Stimulated activated CD4-positive, alpha-beta T cell treated with anti-CD3 and anti-CD28 coated beads, Interleukin-1b, Interleukin-23, amount 100 ng/mL, for 4 hours (primary cell): ENCODE data around the gene ADISSP.

Experiments
- DNase-seq, 2 donors: peaks; one replicate each; pipeline ENCODE4 v3.0.0-alpha.2; 2020; ENCODE audit warnings: low read depth in 2 of 2

ADISSP gene

DNA sequence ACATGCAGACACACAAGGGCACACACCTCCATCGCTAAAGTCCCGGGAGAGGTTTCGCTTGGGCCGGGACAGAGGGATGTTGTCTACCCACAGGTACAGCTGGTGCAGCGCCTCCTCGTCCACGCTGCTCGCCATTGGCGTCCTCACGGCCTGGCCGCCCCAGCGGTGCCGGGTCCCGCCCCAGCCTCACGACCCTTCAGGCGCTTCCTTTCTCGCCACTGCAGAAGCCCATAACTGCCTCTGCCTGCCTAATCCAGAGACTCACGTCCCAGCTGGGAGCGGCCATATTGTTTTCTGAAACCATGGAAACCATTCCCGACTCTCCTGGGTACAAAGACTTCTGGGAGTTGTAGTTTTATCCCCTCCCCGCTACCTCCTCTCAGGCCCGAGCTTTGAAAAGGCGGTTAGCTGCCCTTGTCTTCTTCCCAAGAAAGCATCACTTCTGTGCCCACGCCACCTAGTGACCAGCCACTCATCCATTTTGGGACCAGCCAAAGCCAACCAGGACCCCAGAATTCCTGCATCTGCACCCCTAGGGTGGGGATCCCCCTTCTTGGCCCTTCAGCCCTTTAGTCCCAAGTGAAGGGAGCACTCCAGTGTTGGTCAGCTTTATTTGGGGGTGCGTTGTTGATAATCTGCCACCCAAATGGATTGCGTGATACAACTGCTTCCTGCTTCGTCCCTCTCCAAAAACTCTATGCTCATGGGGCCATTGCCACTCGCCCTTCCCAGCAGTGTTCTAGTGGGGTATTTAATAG lies 13.8 kb upstream of the ADISSP start, which contains the start of gene SPEF1:
Gene SPEF1, minus strand, starts transcription at position 296 of the 758 bp plus-strand sequence. Its CDS starts 161 bp downstream, at position 135.
- peak in 1 of 2 donors; percentile 24 for DNase-seq

GRCh38 chr20:3778976-3779375 lies 11.4 kb upstream of the ADISSP start:
- no peak for DNase-seq

DNA sequence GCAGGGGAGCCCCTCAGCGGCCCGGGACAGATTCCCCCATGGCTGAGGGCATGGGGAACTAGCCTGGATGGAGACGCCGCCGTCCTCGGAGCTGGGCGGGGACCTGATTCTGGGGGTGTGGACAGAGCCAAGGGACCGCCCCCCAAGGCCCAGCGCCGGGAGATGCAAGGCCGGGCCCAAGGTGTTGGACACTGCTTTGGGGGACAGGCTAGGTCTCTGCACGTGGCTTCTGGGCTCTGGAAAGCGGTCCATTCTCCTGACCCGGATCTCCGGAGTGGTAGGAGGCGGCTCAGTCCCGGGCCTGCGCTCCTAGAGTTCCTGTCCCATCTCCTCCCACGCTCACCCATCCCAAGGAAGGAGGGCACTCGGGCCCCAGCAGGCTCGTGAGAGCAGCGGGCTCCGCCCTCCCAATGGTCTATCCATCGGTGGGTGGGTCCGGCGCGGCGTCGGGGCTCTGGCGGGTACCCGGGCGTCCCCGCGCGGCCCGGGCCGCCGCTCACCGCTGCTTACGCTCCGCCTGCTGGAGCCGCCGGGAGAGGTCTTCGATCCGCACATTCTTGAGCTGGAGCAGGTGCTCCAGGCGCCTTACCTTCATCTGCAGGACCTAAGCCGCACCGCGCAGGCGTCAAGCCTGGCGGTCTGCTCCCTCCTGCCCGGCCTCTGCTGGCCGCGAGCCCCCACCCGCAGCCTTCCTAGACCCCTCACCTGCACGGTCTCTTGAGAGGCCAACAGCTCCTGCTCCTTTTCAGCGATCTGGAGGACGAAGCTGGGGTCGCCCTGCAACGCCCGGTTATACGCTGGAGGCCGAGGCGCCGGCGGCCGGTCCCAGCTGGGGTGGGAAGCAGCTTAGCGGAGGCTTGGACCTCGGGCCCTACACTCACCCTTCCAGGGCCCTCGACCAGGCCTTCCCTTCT lies 10.4 kb upstream of the ADISSP start:
- DNase-seq = peak in 1 of 2 donors; percentile 52

DNA sequence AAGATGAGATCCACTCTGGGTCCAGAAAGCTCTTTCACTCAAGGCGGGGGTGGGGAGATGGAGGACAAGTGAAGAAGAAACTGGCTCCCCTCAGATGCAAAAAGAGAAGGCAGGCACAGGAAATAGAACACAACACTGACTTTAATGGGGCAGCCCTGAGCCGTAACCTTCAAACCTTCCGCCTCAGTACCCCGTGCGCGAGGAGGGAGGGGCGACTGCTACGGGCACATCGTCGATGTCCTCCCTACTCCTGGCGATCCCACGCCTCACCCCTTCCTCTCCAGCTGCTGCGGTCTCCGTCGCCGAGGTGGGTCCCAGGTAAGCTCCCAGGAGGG lies 9.8 kb upstream of the ADISSP start:
- DNase-seq = no peak

GRCh38 chr20:3775457-3776108 lies 8.0 kb upstream of the ADISSP start:
- no peak for DNase-seq

- DNase-seq = no peak
Observed at GRCh38 chr20:3771552-3772058, 4.1 kb upstream of the ADISSP start.

DNA sequence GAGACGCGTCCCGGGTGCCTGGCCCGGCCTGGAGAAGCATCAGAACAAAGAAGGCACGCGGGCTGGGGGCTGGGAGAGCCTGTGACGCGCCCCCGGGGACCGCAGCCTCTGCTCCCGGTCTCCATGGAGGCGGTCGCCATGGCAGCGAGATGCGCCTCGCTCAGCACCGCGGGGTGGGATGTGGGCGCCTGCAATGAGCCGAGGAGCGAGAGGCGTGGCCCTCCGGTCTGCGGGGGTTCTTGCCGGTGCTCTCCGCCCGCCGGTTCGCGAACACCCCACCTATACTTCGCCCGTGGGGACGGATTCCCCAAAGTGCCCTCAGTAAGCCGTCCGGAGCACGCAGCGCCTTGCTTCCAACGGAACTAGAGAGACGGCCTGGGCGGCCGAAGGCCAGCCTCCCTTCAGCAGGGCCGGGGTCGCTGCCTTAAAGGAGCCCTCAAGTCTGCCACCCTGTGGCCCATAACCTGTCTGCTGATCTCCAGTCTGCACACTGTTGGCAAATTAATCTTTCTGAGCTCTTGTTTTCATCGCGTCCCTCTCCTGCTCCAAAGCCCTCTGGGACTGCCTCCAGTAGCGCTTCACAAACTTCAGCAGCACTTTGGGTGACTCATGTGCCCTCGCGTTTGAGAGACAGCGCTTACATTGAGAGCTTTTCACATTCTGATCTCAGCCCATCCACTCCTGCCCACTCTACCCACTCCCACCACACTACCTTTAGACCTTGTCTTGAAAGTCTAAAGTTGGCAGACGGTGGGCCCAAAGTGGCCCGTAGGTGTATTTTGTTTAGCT lies 983 bp upstream of the ADISSP start:
- peak; percentile 65 to 70 for DNase-seq

- DNase-seq = no peak
Observed at GRCh38 chr20:3767110-3767426, 485 bp downstream of the ADISSP start.

DNA sequence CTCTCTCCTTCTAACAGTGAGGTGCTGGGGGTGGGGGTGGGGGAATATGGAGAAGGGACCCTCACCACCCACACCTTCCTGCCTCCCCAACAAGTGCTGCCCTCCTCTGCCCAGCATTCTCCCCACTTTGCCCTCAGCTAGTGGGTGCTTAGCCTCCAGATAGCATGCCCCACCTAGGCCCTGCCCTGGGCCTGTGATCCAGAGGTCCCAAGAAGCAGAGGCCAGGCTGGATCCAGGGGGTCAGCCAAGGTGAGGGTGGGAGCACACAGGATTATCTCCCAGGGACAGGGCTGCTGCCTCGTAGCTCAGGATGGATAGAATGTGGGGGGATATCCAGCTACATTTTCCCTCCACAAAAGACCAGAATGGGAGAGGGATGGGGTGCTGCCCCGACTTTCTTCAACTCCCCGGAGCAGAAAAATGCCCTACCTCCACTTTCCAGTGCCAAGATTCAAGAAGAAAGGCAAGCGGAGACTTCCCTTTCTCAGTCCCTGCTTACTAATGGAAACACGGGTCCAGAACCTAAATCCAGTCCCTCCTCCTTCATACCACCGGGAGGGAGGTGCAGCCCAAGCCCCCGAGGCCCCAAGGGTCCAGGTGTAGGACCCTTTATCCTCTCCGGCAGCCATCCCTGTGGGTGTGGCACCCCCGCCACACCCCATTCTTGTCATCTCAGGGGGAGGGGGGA lies 987 bp downstream of the ADISSP start:
- no peak for DNase-seq

GRCh38 chr20:3765171-3765882 lies 2.2 kb downstream of the ADISSP start:
- DNase-seq = no peak

DNA sequence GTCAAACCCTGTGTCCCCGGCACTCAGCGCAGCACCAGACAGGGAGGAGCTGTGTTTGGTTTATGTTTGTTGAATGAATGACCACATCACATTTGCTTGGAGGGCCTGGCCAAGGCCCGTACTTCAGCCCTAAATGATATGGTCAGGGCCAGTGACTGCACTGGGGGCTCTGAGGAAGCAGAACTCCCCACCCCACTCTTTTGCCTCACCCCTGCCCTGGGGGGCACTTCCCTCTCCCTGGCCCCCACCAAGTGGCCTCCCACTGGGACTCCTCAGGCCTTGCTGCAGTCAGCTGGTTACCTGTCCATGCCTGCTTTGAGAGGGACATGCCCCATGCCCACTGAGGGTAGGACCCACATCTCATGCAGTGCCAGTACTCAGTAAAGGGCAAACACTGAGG lies 2.9 kb downstream of the ADISSP start:
- no peak for DNase-seq

GRCh38 chr20:3763671-3764601 lies 3.6 kb downstream of the ADISSP start:
- DNase-seq = no peak

- DNase-seq = no peak
Observed at GRCh38 chr20:3760655-3761348, 6.8 kb downstream of the ADISSP start.

DNA sequence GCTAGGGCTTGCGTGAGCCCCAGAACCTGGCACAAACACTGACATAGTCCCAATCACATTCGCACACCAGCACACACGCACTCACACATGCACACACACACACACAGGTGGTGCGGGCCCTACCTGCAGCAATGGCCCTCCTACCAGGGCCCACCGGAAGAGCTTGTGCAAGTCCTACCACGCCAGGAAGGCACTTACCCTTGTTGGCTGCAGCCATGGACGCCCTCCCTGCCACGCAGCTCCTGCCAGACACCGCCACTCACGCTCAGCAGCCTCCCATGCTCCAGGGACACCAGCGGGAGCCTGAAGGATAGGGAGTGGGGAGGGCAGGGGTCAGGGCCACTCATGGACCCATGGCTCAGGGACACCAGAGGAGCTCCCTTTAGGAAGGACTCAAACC lies 7.7 kb downstream of the ADISSP start:
- no peak for DNase-seq

DNA sequence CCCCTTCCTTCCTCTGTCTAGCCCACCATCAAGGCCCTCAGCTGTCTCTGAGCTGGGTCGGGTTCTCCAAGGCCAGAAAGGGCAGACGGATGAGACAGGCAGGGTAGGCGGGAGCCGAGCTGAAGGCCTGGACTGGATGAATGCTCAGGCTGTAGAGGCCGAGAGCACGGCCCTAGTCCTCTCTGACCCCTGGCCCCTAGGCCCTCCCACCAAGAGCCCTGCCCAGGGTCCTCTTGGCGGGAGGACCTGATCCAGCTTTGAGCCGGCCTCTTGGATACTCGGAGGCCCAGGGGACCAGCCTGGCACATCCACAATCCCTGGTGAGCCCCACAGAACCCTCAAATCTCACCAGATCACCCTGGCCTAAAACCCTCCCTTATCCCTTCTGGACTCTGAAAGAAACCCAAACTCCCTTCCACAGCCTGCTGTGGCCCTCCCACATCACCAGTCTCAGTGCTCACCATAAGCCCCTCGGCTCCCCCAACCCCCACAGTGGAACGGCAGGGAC lies 8.2 kb downstream of the ADISSP start:
- no peak for DNase-seq

GRCh38 chr20:3758566-3758965 lies 9.0 kb downstream of the ADISSP start:
- no peak for DNase-seq

DNA sequence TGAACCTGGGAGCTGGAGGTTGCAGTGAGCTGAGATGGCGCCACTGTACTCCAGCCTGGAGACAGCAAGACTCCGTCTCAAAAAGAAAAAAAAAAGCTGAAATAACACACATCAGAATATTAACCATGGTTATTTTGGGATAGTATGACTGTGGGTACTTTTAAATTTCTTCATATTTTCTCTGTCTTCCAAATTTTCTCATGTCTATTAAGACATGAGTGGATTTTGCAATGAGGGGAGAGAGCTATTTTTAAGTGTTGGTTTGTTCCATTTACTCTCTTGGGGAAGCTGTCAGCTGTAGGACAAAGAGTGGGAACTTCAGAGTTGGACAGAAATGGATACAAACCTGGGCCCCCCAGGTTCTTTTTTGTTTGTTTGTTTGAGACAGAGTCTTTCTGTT lies 10.3 kb downstream of the ADISSP start:
- DNase-seq = no peak

GRCh38 chr20:3755814-3756480 lies 11.6 kb downstream of the ADISSP start:
- DNase-seq = no peak
